Epidermal melanocyte (primary cell): ENCODE measurements around the gene PEX14.
A peak's percentile ranks its signal among the peaks of the same experiment; 100 is the strongest.

Source experiments
- DNase-seq: peaks from one replicate; pipeline ENCODE4 v3.0.0; 2011; ENCODE audit warnings: low spot score; ENCODE audit not compliant: insufficient read length

The PEX14 gene

DNA sequence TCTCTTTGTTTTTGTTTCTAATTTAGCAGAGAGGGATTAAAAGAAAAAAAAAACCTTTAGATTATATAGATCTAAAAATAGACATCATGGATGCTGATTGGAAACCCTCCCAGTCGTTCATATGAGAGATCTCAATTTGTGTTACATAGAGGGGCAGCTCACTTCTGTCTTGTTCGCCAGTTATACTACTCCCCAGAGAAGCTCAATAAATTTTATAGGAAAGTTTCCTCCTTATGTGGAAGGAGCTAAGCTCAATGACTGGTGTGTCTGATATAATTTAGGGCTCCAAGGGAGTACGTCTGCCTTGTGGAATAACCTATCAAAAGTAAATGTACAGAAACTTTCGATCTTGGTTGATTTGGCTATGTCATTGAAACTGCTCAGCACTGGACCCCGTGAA, 117.6 kb downstream of the PEX14 start:
- no peak for DNase-seq

DNA sequence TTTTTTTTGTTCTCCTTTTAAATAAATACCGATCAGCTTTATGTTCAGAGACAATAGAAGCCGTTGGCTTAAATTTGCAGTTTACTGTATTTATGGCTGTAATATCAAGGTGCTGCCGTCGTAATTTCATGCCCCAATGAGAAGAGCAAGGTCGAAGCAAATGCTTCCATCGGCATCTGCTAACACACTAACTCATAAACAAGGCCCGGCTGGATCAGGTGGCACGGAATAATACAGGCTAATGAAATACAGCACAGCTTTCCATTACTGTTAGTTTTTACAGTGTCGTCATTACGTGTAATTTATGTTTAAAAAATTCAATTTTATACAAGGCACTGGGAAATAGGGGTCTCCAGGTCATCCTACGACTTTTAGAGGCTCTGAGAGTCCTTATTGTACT, 119.0 kb downstream of the PEX14 start:
- no peak for DNase-seq

DNA sequence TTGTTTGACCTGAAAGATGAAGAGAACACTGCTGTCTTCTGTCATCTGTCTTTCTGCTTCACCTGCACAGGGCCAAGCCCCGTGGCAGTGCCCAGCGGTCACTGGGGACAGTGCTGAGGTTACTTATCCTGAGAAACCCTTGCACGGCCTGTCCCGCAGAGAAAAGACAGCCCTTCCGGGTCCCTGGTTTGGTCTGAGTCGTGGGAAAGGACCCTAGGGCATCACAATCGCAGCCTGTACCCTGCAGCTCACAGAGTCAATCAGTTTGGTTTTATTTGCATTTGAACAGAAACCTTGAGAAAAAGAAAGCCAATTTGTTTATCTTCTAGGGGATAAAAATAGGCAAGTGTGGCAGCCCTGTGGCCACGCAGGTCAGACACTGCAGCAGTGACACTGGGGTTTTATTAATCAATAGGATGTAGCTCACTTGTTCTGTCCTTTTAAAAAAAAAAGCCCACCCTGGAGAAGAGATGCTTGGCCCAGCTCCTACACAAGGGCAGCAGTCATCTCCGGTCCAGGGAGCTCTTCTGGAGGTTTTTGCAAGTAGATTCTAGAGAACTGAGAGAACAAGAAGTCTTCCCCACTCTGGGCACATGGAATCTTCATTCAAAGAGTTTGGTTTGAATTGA, 120.0 kb downstream of the PEX14 start:
- no peak for DNase-seq

GRCh38 chr1:10596780-10597179, 122.0 kb downstream of the PEX14 start:
- no peak for DNase-seq

- DNase-seq: no peak
These were observed 123.0 kb downstream of the PEX14 start for GRCh38 chr1:10597492-10598388.

- DNase-seq: peak; percentile 34
These were observed 123.6 kb downstream of the PEX14 start for GRCh38 chr1:10598389-10598702.

GRCh38 chr1:10599194-10599861, 124.6 kb downstream of the PEX14 start:
- DNase-seq: no peak

GRCh38 chr1:10601342-10602070, 126.8 kb downstream of the PEX14 start:
- DNase-seq: no peak

GRCh38 chr1:10602936-10603335, 128.2 kb downstream of the PEX14 start:
- no peak for DNase-seq

GRCh38 chr1:10604966-10605365, 130.2 kb downstream of the PEX14 start:
- DNase-seq: no peak

GRCh38 chr1:10606064-10606463, 131.3 kb downstream of the PEX14 start:
- no peak for DNase-seq

DNA sequence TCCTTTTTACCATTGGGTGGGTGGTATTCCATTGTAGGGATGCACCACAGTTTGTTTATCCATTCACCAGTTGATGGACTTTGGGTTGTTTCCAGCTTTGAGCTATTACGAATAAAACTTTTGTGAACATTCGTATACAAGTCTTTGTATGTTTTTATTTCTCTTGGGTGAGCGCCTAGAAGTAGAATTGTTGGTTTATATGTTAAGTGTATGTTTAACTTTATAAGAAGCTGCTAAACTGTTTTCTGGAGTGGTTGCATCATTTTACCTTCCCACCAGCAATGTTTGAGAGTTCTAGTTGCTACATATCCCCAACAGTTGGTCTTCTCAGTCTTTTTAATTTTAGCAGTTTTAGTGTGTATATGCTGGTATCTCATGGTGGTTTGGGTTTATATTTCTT, 132.5 kb downstream of the PEX14 start:
- DNase-seq: no peak

GRCh38 chr1:10608690-10609089, 133.9 kb downstream of the PEX14 start:
- no peak for DNase-seq

GRCh38 chr1:10610901-10611600, 136.3 kb downstream of the PEX14 start:
- DNase-seq: no peak

- DNase-seq: no peak
These were observed 137.8 kb downstream of the PEX14 start for GRCh38 chr1:10612436-10613160.

GRCh38 chr1:10613340-10613739, 138.6 kb downstream of the PEX14 start:
- no peak for DNase-seq

DNA sequence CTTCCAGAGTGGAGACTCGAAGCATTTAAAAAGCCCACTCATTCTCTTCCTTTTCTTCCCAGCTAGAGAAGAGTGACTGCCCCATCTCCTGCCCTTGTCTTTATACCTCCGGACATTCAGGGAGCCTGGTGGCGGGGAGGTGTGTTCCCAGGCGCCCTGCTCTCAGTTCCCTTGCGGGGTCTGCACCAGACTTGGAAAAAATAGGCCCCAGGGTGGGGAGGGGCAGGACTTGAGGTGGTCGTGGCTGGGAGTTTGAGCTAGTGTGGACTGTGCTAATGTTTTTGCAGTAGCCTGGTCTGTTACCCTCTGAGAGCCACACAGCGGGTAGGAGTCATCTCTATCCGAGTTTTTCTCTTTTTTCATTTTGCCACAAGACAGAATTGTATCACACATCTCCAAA, 139.1 kb downstream of the PEX14 start:
- DNase-seq: no peak

- DNase-seq: no peak
These were observed 139.9 kb downstream of the PEX14 start for GRCh38 chr1:10614377-10615225.

GRCh38 chr1:10615332-10615731, 140.6 kb downstream of the PEX14 start:
- DNase-seq: no peak
